ENCODE data around the gene PAK1.

GRCh38 chr11:77283101-77283500 lies 190.8 kb downstream of the PAK1 start:
- TF ChIP-seq, protein P1, sequence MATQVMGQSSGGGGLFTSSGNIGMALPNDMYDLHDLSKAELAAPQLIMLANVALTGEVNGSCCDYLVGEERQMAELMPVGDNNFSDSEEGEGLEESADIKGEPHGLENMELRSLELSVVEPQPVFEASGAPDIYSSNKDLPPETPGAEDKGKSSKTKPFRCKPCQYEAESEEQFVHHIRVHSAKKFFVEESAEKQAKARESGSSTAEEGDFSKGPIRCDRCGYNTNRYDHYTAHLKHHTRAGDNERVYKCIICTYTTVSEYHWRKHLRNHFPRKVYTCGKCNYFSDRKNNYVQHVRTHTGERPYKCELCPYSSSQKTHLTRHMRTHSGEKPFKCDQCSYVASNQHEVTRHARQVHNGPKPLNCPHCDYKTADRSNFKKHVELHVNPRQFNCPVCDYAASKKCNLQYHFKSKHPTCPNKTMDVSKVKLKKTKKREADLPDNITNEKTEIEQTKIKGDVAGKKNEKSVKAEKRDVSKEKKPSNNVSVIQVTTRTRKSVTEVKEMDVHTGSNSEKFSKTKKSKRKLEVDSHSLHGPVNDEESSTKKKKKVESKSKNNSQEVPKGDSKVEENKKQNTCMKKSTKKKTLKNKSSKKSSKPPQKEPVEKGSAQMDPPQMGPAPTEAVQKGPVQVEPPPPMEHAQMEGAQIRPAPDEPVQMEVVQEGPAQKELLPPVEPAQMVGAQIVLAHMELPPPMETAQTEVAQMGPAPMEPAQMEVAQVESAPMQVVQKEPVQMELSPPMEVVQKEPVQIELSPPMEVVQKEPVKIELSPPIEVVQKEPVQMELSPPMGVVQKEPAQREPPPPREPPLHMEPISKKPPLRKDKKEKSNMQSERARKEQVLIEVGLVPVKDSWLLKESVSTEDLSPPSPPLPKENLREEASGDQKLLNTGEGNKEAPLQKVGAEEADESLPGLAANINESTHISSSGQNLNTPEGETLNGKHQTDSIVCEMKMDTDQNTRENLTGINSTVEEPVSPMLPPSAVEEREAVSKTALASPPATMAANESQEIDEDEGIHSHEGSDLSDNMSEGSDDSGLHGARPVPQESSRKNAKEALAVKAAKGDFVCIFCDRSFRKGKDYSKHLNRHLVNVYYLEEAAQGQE (IDR thresholded peaks at IDR 0.05; ENCODE audit: insufficient replicate concordance, low read depth): no peak
- no peak for TF ChIP-seq CTCF (IDR thresholded peaks at IDR 0.05; ENCODE audit: insufficient read depth, low read length)
